Thyroid gland (tissue), 4 donors: ENCODE data around the gene NUDT7. TPM values are rescaled to one million over a fixed set of nuclear protein-coding genes. Genes with fewer than 3 reads are reported as not detected.

Experiments used
- DNase-seq, 2 donors: peaks; one replicate each; pipeline ENCODE4 v3.0.0-alpha.2; 2019
- H3K27ac ChIP-seq, 3 donors: fragments of 200-600 bp; sonication (generic); 1 replicate in 2 of 3; 2 replicates in 1 of 3; pipeline ENCODE4 v1.5.1; 2016 to 2019; ENCODE audit warnings: mild to moderate bottlenecking in 1 of 3, moderate library complexity in 1 of 3
- H3K27me3 ChIP-seq: fragments of 200-600 bp; sonication (generic); one replicate; pipeline ENCODE4 v1.5.1; 2019
- H3K36me3 ChIP-seq, 2 donors: fragments of 200-600 bp; sonication (generic); one replicate each; pipeline ENCODE4 v1.5.1; 2016 to 2019
- H3K4me1 ChIP-seq, 2 donors: fragments of 200-600 bp; sonication (generic); one replicate each; pipeline ENCODE4 v1.5.1; 2017 to 2019
- H3K4me3 ChIP-seq, 3 donors: fragments of 200-600 bp; sonication (generic); replicated peaks in 1 of 3; 1 replicate in 2 of 3; 2 replicates in 1 of 3; pipeline ENCODE4 v1.5.1; 2016; ENCODE audit warnings: mild to moderate bottlenecking in 1 of 3
- H3K9me3 ChIP-seq: fragments of 200-600 bp; sonication (generic); one replicate; pipeline ENCODE4 v1.5.1; 2017
- POLR2A ChIP-seq, 2 donors: fragments of 450-650 bp; IDR thresholded peaks; one replicate each; pipeline ENCODE4 v1.6.1; 2017; ENCODE audit warnings: antibody characterized with exemption in 2 of 2, mild to moderate bottlenecking in 2 of 2, moderate library complexity in 1 of 2
- WGBS, 2 donors: methylation state at CpG; one replicate each; pipeline ENCODE4 v1.1.5; 2017; 5-methylcytosine and 5-hydroxymethylcytosine counted together
- intact Hi-C: fragments of 100-400 bp; cut with DNase I; formaldehyde crosslinking; loops from one replicate; pipeline ENCODE4 v1.15.1; 2023
- total RNA-seq, 4 donors: library from RNA; depleted of rRNA; stranded (reverse); fragments of >200 nt; gene quantifications; one replicate each; pipeline ENCODE4 v1.2.3, GENCODE V29; 2016
- TF ChIP-seq, protein P1 (sequence below), 6 experiments: fragments of 200-600 bp in 3 of 6; fragments of 450-650 bp in 3 of 6; sonication (generic) in 3 of 6; IDR thresholded peaks; one replicate each; pipeline ENCODE4 v1.5.1; 2016 to 2019; ENCODE audit warnings: antibody characterized with exemption in 6 of 6, mild to moderate bottlenecking in 2 of 6, inconsistent platforms in 1 of 6, moderate library complexity in 1 of 6

Gene NUDT7
- total RNA-seq, 4 donors from 2014 or later: 13.4 to 27.2 (median 19.4) TPM

DNA sequence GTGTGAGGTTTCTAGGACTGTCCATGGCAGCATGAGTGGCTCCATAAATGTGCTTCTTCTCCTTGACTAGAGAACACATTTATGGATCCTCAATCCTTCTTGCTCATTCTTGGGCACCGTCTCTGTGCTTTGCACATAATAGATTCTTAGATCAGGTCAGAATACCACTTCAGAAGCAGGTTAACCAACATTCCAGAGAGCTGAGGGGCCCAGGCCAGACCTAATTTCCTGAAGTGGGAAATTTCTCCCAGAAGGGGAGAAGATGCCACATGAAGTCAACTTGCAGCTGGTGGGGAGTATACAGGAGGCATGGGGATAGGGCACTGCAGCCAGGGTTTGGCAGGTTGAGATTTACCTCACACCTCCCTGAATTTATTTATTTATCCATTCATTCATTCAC is 41.7 kb downstream of the NUDT7 start:
- peak overlapping the region; percentile 82 to 95 (median 85) for H3K27ac ChIP-seq
- H3K4me1 ChIP-seq: peaks cover 44 to 50% of the 10 kb centered on the region in 2 donors
- no peak for TF ChIP-seq POLR2A (IDR thresholded peaks at IDR 0.05)
- TF ChIP-seq, protein P1, sequence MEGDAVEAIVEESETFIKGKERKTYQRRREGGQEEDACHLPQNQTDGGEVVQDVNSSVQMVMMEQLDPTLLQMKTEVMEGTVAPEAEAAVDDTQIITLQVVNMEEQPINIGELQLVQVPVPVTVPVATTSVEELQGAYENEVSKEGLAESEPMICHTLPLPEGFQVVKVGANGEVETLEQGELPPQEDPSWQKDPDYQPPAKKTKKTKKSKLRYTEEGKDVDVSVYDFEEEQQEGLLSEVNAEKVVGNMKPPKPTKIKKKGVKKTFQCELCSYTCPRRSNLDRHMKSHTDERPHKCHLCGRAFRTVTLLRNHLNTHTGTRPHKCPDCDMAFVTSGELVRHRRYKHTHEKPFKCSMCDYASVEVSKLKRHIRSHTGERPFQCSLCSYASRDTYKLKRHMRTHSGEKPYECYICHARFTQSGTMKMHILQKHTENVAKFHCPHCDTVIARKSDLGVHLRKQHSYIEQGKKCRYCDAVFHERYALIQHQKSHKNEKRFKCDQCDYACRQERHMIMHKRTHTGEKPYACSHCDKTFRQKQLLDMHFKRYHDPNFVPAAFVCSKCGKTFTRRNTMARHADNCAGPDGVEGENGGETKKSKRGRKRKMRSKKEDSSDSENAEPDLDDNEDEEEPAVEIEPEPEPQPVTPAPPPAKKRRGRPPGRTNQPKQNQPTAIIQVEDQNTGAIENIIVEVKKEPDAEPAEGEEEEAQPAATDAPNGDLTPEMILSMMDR (IDR thresholded peaks at IDR 0.05): no peak
- intact Hi-C loops: no loop called here
- WGBS, 2 donors: 33 to 36% methylated on average over 1 of the region's 1 CpG
- H3K36me3 ChIP-seq: no peaks in the 10 kb centered on the region
- no peaks in the 10 kb centered on the region for H3K27me3 ChIP-seq
- no peaks in the 10 kb centered on the region for H3K9me3 ChIP-seq
- DNase-seq: peak; percentile 49 to 58
- no peak overlapping the region for H3K4me3 ChIP-seq

DNA sequence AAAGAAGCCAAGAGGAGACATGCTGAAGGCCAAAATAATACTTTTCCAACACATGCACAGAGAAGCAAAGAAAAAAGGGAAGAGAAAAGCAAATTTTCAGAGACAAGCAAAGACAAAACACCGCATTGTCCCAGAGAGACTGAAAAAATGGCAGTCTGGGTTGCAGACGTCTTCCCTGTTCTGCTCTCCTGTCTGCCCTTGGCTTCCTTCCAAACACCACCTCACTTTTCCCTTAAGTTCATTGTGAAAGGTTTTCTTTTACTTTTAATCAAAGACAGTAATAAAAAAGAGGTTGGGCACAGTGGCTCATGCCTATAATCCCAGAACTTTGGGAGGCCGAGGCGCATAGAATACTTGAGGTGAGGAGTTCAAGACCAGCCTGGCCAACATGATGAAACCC is 44.9 kb downstream of the NUDT7 start:
- Histone ChIP-seq H3K27me3 (no peaks in the 10 kb centered on the region), H3K27ac (peak overlapping the region in 1 of 3 donors; percentile 37), H3K4me3 (no peak overlapping the region), H3K36me3 (no peaks in the 10 kb centered on the region), H3K4me1 (peaks cover 29 to 37% of the 10 kb centered on the region in 2 donors), H3K9me3 (no peaks in the 10 kb centered on the region)
- WGBS, 2 donors: 61 to 70% methylated on average over 4 of the region's 4 CpGs
- intact Hi-C loops: no loop called here
- no peak for TF ChIP-seq POLR2A (IDR thresholded peaks at IDR 0.05)
- TF ChIP-seq, protein P1 (IDR thresholded peaks at IDR 0.05): no peak
- peak; percentile 17 to 25 for DNase-seq

DNA sequence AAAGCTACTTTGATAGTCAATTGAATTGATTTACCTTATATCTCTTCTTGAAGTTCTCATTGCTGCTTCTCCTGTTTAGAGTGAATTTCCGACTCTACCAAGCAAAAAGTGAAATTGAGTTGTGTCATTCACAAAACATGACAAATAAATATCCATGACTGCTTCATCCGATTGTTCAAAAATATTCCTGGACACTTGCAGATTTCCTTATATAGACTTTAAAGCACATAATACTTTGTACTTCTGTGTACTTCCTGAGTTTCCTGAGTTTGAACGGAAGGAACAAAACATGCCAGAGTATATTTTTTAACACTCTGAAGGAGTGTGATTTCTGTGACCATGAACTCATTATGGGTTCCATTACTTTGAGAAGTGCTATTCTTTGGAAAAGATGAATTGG is 45.5 kb downstream of the NUDT7 start:
- H3K9me3 ChIP-seq: no peaks in the 10 kb centered on the region
- no peak overlapping the region for H3K4me3 ChIP-seq
- H3K27ac ChIP-seq: no peak overlapping the region
- 73 to 84% methylated on average over 3 of the region's 3 CpGs for WGBS, 2 donors
- H3K4me1 ChIP-seq: peaks cover 23 to 31% of the 10 kb centered on the region in 2 donors
- no peak for DNase-seq
- no peaks in the 10 kb centered on the region for H3K36me3 ChIP-seq
- intact Hi-C loops: no loop called here
- no peak for TF ChIP-seq POLR2A (IDR thresholded peaks at IDR 0.05)
- TF ChIP-seq, protein P1 (IDR thresholded peaks at IDR 0.05): no peak
- H3K27me3 ChIP-seq: no peaks in the 10 kb centered on the region

DNA sequence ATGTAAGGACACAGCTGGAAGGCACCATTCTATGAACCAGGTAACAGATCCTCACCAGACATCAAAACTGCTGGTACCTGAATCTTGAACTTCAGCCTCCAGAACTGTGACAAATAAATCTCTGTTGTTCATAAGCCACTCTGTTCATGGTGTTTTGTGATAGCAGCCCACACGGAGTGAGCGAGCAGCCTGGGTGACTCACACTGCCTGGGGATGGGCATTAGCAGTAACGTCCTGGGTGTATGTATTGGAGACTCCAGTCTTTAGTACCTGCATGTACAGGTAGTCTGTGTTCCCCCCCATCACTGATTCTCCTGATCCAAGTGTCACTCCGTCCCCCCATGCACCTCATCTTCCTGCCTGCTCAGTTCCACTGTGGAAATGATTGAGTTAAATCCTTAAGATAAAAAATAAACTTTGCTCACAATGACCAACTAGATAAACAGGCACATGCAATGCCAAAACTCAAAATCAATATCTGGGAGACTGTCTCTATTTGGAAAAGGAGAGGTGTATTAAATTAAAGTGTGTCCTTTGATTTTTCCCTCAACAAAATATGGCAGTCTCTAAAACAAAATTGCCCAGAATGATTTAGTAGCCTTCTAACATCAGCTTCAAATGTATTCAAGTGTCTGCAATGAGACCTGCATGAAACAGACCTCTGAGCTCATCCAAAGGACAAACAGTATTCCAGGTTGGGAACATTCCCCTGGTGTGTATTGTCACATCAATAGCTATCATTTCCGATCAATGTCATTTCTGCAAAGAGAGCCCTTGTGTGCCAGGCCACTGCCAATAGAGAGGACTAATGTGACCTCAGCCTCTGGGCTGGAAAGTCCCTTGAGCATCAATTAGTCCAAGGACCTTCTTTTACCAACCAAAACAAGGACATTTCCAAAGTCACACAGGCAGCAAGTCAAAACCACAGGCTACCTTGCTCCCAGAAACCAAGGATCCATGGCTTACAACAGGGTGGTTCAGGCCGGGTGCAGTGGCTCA is 53.9 kb downstream of the NUDT7 start:
- Histone ChIP-seq H3K27me3 (no peaks in the 10 kb centered on the region), H3K4me1 (peaks cover 3 to 4% of the 10 kb centered on the region in 2 donors), H3K36me3 (no peaks in the 10 kb centered on the region), H3K27ac (no peak overlapping the region), H3K9me3 (no peaks in the 10 kb centered on the region), H3K4me3 (no peak overlapping the region)
- DNase-seq: no peak
- TF ChIP-seq, protein P1 (IDR thresholded peaks at IDR 0.05): no peak
- no peak for TF ChIP-seq POLR2A (IDR thresholded peaks at IDR 0.05)
- intact Hi-C loops: no loop called here
- WGBS, 2 donors: 74 to 88% methylated on average over 6 of the region's 6 CpGs

DNA sequence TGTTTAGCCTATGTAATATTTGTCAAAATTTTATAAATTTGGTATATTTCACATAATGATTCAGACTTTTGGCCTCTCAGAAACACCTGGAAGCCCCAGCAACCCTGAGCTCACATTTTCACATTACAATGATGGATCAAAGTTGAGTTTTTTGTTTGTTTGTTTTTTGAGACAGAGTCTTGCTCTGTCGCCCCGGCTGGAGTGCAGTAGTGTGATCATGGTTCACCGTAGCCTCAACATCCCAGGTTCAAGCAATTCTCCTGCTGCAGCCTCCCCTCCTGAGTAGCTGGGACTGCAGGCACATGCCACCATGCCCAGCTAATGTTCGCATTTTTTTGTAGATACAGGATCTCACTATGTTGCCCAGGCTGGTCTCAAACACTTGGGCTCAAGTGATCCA is 55.4 kb downstream of the NUDT7 start:
- Histone ChIP-seq H3K9me3 (no peaks in the 10 kb centered on the region), H3K27me3 (no peaks in the 10 kb centered on the region), H3K36me3 (no peaks in the 10 kb centered on the region), H3K27ac (no peak overlapping the region), H3K4me1 (no peaks in the 10 kb centered on the region), H3K4me3 (no peak overlapping the region)
- DNase-seq: no peak
- 91 to 99% methylated on average over 4 of the region's 4 CpGs for WGBS, 2 donors
- TF ChIP-seq POLR2A (IDR thresholded peaks at IDR 0.05): no peak
- TF ChIP-seq, protein P1 (IDR thresholded peaks at IDR 0.05): no peak
- intact Hi-C loops: no loop called here
